ENCODE data around the gene POLR2I. TPM values are rescaled to one million over a fixed set of nuclear protein-coding genes. Genes with fewer than 3 reads are reported as not detected.

Gene POLR2I
- total RNA-seq, 2 donors from 2014 or later: 102 to 132 TPM

- Histone ChIP-seq H3K27ac (ENCODE audit: low read depth, low read length) (no peak overlapping the region), H3K4me1 (ENCODE audit: control insufficient read depth, insufficient read depth, low read length) (no peaks in the 10 kb centered on the region), H3K36me3 (ENCODE audit: control insufficient read depth, insufficient read depth, low read length) (peaks cover 55% of the 10 kb centered on the region), H3K9me3 (ENCODE audit: control insufficient read depth, low read length) (no peaks in the 10 kb centered on the region), H3K4me3 (ENCODE audit: low read length) (no peak overlapping the region), H3K27me3 (ENCODE audit: control insufficient read depth, insufficient read depth, low read length, poor library complexity, severe bottlenecking) (no peaks in the 10 kb centered on the region), H3K9ac (ENCODE audit: extremely low read depth, low read length, poor library complexity, severe bottlenecking) (no peak overlapping the region)
- no peaks in the 10 kb centered on the region for H3K9me3 Mint-ChIP-seq
- H3K27ac Mint-ChIP-seq: no peak overlapping the region
- 85 to 86% methylated on average over 11 to 12 of the region's 13 CpGs for WGBS, 2 experiments (ENCODE audit: insufficient coverage in 1 of 2, insufficient read length in 1 of 2)
- no peaks in the 10 kb centered on the region for H3K4me1 Mint-ChIP-seq
- H3K27me3 Mint-ChIP-seq (ENCODE audit: insufficient read depth): no peaks in the 10 kb centered on the region
- H3K4me3 Mint-ChIP-seq: no peak overlapping the region
- no peak for TF ChIP-seq CTCF (conservative IDR thresholded peaks at IDR 0.05)
- H3K36me3 Mint-ChIP-seq (ENCODE audit: low read depth): peaks cover 53% of the 10 kb centered on the region
- DNase-seq: no peak
These were observed 23.6 kb downstream of the POLR2I start for GRCh38 chr19:36090910-36091695.

GRCh38 chr19:36089847-36090246, 24.8 kb downstream of the POLR2I start:
- WGBS, 2 experiments (ENCODE audit: insufficient coverage in 1 of 2, insufficient read length in 1 of 2): 96 to 98% methylated on average over 3 to 5 of the region's 5 CpGs
- Mint-ChIP-seq H3K4me3 (no peak overlapping the region), H3K27ac (no peak overlapping the region), H3K27me3 (ENCODE audit: insufficient read depth) (no peaks in the 10 kb centered on the region), H3K4me1 (no peaks in the 10 kb centered on the region), H3K9me3 (no peaks in the 10 kb centered on the region), H3K36me3 (ENCODE audit: low read depth) (peaks cover 59% of the 10 kb centered on the region)
- TF ChIP-seq CTCF (conservative IDR thresholded peaks at IDR 0.05): no peak
- H3K27ac ChIP-seq (ENCODE audit: low read depth, low read length): no peak overlapping the region
- peaks cover 55% of the 10 kb centered on the region for H3K36me3 ChIP-seq (ENCODE audit: control insufficient read depth, insufficient read depth, low read length)
- H3K9me3 ChIP-seq (ENCODE audit: control insufficient read depth, low read length): no peaks in the 10 kb centered on the region
- no peak overlapping the region for H3K9ac ChIP-seq (ENCODE audit: extremely low read depth, low read length, poor library complexity, severe bottlenecking)
- no peaks in the 10 kb centered on the region for H3K4me1 ChIP-seq (ENCODE audit: control insufficient read depth, insufficient read depth, low read length)
- no peak overlapping the region for H3K4me3 ChIP-seq (ENCODE audit: low read length)
- DNase-seq: no peak
- no peaks in the 10 kb centered on the region for H3K27me3 ChIP-seq (ENCODE audit: control insufficient read depth, insufficient read depth, low read length, poor library complexity, severe bottlenecking)

GRCh38 chr19:36086326-36086725, 28.3 kb downstream of the POLR2I start:
- no peak overlapping the region for H3K9ac ChIP-seq (ENCODE audit: extremely low read depth, low read length, poor library complexity, severe bottlenecking)
- H3K4me1 ChIP-seq (ENCODE audit: control insufficient read depth, insufficient read depth, low read length): no peaks in the 10 kb centered on the region
- no peak for TF ChIP-seq CTCF (conservative IDR thresholded peaks at IDR 0.05)
- no peak overlapping the region for H3K4me3 ChIP-seq (ENCODE audit: low read length)
- no peaks in the 10 kb centered on the region for H3K9me3 ChIP-seq (ENCODE audit: control insufficient read depth, low read length)
- no peak for DNase-seq
- Mint-ChIP-seq H3K9me3 (no peaks in the 10 kb centered on the region), H3K27me3 (ENCODE audit: insufficient read depth) (no peaks in the 10 kb centered on the region), H3K4me3 (no peak overlapping the region), H3K36me3 (ENCODE audit: low read depth) (peaks cover 69% of the 10 kb centered on the region), H3K27ac (no peak overlapping the region), H3K4me1 (no peaks in the 10 kb centered on the region)
- no peak overlapping the region for H3K27ac ChIP-seq (ENCODE audit: low read depth, low read length)
- WGBS, 2 experiments (ENCODE audit: insufficient coverage in 1 of 2, insufficient read length in 1 of 2): 96 to 100% methylated on average over 8 to 9 of the region's 9 CpGs
- H3K36me3 ChIP-seq (ENCODE audit: control insufficient read depth, insufficient read depth, low read length): peaks cover 63% of the 10 kb centered on the region
- no peaks in the 10 kb centered on the region for H3K27me3 ChIP-seq (ENCODE audit: control insufficient read depth, insufficient read depth, low read length, poor library complexity, severe bottlenecking)

All from endodermal cell (in vitro differentiated cells).